ENCODE results near the gene COL9A2.
"Not testable (repeated sequence)": the region's sequence is repeated elsewhere in the genome, so short reads cannot be mapped to it uniquely, and the experiment has no call there.

COL9A2 gene

DNA sequence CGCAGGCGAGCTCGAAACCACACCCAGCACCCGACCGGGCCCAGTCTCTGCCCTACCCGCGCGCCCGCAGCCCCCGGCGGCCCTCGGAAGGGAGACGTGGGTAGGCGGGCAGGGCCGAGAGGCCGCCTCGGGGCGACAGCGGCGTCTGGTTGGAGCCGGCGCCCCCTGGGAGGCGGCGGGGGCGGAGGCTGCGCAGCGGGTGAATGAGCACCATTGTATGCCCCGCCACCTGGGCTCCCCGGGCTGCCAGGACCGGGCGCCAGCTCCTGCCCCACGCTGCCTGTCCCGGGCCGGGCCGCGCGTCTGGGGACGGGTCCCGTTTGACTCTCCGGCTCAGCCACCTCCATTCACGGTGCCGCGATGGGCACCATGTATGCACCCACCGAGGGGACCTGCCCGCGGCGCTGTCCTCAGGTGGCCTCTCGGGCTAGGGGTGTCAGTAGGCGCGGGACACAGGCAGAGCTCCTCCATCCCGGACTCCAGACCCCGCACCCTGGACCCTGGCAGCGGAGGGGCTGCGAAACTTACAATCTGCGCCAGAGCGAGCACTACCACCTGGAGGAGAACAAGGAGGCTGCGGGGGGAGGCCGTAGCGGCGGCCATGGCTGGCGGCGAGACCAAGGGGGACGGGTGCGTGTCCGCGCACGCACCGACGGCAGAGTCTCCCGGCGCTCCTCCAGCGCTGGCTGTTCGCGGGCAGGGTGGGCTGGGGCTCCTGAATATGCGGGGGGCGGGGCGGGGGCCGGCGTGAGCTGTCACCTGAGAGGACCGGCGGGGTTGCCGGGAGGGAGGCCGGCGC, at the start of gene COL9A2:
COL9A2 (minus strand) TSS at position 692 of the 799 bp plus-strand sequence; CDS start at position 603, 89 bp downstream.
- FAIRE-seq: no peak

DNA sequence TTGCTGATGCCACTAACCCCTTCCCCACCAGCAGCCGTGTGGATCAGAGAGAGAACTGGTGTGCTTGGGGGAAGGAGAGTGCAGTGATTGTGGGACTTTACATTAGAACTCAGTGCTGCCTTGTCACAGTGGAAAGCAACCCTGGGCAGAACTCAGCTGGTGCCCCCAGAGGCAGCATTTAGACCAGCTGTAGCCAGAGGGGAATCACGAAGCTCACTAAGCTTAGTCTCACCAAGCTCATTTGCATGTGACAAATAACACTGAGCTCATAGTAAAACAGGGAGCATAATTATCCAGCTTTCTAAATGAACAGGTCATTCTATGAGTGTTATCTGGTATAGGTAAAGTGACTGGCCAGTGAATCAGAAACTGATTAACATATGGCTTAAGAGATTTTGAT, 46.6 kb upstream of the COL9A2 start:
- no peak for FAIRE-seq

DNA sequence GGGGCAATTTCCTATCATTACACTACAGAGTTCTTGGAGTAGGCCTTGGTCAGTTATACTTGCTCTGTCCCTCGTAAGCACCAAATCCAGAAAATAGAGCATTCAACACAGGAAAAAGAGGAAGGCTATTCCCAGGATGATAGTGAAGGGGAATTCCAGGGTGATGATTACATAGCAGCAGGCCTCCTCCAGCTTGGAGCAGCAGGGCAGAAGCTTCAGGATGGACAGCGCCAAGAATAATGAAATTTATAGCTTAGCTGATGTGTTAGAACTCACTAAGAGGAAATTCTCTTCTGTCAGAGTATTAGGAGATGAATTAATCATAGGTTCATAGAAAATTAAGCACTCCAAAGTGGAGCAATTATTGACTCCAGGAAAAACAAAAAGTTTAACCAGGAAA, 45.6 kb upstream of the COL9A2 start:
- FAIRE-seq: no peak

DNA sequence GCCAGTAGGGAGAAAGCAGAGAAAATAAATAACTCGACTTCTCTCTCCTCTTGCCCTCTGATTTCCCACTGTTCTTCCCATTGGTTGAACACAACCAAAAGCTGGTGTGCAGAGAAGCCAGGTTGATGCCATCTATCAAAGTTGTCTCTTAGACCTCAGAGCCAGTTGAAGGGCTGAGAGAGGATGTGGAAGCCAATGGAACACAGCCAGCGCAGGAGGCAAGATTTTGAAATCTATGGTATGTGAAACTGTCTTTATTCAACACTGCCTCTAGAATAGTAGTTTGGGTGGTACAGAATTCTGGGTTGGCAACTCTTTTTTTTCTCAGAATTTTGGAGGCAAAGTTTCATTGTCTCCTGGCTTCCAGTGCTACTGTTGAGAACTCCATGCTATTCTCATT, 45.1 kb upstream of the COL9A2 start:
- no peak for FAIRE-seq

DNA sequence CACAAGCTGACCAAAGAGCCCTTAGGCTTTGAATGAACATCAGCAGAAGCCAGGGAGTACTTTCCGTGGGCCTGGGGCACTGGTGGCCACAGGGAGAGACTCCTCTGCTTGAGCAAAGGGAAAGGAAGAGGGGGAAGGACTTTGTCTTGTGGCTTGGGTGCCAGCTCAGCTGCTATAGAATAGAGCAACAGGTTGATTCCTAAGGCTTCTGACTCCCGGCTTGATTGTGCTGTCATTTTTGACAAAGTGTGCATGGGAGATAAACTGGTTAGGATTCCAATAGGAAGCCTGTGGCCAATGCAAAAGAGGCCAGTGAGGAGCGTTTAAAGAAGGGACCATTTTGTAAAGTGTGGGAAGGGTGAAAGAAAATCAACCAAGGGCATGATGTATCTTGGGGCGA, 44.6 kb upstream of the COL9A2 start:
- FAIRE-seq: no peak

DNA sequence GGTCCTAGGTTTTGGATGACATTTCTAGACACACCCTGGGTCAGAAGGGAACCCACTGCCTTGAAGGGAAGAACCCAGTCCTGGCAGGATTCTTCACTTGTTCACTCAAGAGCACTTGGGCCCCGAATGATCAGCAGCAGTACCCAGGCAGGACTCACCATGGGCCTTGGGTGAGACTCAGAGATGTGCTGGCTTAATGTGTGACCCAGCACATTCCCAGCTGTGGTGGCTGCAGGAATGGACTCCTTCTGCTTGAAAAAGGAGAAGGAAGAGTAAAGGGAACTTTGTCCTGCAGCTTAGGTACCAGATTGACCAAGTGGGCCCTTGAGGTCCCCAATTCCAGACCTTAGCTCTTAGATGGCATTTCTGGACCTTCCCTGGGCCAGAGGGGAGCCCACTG, 44.1 kb upstream of the COL9A2 start:
- FAIRE-seq: no peak

DNA sequence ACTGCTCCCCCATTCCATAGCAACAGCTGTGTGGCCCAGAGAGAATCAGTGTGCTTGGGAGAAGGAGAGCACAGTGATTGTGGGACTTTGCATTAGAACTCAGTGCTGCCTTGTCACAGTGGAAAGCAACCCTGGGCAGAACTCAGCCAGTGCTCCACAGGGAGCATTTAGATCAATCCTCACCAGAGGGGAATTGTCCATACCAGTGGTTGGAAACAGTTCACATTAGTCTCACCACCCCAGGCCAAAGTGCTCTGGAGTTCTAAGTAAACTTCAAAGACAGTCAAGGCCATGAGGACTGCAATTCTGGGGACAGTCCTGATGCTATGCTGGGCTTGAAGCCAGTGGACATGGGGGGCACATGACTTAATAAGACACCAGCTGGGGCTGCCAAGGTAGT, 43.5 kb upstream of the COL9A2 start:
- FAIRE-seq: no peak

DNA sequence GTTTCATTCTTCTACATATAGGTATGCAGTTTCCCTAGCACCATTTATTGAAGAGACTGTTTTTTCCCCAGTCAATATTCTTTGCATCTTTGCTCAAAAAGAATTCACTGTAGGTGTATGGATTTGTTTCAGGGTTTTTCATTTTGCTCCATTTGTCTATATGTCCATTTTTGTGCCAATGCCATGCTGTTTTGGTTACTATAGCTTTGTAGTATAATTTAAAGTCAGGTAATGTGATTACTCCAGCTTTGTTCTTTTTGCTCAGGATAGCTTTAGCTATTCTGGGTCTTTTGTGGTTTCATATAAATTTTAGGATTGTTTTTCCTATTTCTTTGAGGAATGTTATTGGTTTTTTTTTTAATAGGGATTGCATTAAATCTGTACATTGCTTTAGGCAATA, 40.5 kb upstream of the COL9A2 start:
- no peak for FAIRE-seq

DNA sequence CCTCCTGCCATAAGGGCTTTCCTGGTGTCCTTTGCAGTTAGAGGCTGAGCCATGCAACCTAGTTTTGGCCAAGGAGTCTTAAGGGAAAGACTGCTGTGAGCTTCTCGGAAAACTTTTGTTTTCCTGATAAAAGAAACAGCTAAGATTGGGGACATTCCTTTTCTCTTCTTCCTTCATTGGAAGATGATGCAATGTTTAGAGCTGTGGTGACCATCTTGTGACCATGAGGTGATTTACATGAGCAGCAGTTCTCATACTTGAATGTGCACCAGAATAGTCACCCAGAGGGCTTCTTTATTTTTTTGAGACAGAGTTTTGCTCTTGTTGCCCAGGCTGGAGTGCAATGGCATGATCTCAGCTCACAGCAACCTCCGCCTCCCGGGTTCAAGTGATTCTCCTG, 36.0 kb upstream of the COL9A2 start:
- FAIRE-seq: no peak

DNA sequence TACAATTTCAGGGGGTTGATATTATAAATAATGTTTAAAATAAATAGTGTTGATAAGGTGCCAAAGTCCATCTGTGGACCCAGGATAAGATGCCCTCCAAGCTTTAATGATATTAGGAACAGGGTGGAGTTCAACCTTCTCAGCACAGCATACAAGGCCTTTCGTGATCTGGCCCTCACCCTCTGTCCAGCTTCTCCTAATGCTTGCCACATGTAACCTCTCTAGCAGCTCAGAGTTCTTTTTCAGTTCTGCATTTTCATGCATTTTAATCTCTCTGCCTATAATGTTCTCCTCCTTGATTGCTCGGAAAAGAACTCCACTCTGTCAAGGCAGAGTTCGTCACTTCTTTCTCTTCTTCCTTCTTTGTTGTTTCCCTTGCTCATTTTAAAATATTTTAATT, 35.0 kb upstream of the COL9A2 start:
- FAIRE-seq: no peak

DNA sequence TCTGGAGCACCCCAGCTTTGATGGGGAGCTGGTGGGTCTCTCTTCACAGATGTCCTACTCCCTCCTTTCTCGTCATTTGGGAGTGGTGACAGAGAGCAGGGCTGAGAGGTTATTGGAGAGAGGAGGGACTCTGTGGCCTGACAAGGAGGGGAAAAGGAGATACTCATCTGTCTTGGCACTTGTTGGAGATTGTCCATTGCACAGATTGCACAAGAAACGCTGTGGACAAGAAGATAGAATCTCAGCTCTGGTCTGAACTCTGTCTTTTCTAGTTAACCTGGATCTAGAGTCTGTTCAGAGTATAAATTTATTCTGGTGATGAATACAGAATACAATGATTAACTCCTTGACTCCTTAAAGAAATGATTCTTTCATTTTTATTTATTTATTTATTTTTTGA, 34.0 kb upstream of the COL9A2 start:
- FAIRE-seq: no peak

DNA sequence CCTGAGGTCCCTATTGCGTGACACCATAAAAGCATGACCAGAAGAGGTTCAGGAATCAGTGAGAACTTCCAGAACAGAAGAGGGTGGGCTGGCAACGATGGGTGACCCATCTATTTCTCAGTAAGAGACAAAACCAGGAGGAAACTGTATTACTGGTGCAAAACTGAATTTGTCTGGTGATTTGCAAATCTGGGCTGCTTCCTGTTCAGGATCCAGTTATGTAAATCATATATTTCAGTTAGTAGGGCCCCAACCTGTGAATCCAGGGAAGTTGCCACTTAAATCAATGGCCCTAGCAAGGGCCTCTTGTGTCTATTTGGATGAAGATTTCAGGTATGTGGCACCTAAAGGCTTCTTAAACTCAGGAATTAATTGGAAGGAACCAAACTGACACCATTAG, 33.3 kb upstream of the COL9A2 start:
- no peak for FAIRE-seq

DNA sequence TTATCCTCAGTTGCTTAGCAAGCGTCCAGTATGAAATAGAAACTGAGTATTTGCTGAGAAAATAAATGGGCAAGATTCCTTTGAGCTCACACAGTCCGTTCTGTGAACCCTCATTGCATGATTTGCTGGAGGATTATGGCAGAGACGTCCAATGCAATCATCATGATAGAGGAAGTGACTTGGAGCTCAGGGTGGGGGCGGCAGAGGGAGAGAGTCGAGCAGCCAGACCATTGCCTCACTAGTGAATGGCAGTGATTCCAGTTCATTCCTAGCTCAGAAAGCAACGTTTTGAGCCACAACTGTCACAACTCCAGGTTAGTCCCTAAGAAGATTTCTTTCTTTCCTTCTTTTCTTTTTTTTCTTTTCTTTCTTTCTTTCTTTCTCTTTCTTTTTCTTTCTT, 27.5 kb upstream of the COL9A2 start:
- no peak for FAIRE-seq

DNA sequence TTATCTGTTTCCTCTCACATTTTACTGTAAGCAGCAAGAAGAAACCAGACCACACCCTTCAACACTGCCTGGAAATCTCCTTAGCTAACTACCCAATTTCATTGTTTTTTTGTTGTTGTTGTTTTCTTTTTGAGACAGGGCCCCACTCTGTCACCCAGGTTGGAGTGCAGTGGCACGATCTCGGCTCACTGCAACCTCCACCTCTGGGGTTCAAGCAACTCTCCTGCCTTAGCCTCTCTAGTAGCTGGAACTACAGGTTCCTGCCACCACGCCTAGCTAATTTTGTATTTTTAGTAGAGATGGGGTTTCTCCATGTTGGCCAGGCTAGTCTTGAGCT, 25.3 kb upstream of the COL9A2 start:
- FAIRE-seq: not testable (repeated sequence)

DNA sequence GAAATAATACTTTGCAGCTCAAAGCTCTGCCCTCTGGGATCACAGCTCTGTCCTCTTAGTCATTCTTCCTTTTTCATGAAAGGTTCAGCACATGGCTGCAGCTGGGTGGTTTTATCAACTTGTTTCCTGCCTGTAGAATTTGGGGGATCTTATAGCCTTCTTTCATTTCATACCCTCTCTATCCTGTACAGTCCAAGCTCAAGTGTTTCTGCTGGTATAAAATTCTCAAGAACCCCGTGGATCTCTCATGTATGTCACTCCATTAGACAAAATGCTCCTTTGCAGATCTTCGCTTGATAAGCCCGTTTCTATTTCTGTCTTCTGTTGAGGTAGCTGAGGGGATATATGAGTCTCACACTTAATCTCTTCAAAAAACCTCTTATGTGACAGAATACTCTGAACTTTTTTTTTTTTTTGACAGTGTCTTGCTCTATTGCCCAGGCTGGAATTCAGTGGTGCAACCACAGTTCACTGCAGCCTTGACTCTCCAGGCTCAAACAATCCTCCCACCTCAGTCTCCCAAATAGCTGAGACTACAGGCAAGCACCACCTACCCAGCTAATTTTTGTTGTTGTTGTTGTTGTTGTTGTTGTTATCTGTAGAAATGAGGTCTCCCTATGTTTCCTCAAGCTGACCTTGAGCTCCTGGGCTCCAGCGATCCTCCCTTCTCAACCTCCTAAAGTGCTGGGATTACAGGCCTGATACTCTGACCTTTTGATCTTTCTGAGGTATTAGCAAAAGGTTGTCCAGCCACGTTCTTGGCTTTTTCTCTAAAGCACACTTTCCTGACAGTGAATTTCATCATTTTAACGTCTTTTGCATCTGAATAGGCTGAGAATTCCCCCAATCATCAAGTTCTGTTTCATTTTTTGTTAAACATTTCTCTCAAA, 24.6 kb upstream of the COL9A2 start:
- FAIRE-seq: no peak

DNA sequence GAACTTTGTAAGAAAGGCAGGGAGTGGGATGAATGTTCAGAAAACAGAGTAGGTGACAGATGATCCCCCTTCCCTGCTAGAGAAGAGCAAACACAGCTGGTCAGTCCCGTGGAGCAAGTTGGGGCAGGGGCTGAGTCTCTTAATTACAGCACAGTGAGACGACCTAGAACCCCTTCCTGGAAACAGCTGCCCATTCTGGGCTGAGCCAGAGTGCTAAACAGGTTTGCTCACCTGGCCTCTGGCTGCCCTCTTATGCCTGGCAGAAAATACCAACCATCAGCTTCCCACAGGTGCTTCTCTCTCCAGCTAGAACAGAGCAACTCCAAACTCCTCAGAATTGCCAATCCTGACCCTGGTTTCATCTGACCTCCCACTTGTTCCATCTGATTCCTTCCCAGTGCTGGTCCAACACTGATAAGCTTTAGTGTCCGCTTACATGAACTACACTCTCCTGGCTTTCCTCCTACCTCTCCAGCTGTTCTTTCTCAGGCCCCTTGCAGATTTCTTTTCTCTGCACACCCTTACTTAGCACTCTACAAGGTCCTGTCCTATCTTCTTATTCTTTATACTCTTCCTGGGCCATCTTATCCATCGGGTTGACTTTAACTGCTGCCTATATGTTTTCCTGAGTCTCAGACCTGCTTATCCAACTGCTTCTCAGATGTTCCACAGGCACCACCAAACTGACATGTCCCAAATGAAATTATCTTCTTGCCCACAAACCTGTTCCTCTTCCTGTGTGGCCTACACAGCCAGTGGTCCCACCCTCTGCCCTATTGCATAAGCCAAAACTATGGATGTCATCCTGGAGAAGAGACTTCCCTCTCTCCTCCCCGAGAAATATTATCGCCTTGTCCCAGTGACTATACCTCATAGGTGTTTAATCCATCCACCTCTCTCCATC, 22.6 kb upstream of the COL9A2 start:
- FAIRE-seq: no peak

DNA sequence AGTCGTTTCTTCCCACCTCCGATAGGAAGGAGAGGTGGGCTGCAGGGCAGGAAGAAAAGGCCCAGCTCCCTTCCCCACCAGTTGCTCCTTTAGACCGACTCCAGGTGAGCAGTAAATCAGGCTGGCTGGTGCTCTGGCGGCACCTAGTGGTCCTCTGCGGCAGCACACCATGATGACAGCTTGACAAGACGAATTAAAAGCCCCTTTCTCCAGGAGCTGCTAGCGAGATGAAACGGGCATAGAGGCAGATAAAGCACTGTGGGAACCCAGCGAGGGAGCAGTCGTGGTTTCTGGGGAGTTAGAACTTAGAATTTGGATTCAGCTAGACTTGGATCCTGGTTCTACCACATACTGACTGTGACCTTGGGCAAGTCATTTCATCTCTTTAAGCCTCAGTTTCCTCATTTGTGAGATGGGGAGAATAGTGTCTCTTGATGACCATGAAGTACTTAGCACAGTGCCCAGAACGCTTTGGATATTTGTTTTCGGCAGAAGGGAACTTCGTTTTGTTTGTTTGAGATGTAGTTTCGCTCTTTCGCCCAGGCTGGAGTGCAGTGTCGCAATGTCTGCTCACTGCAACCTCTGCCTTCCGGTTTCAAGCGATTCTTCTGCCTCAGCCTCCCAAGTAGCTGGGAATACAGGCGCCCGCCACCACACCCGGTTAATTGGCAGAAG, 21.8 kb upstream of the COL9A2 start:
- FAIRE-seq: no peak

DNA sequence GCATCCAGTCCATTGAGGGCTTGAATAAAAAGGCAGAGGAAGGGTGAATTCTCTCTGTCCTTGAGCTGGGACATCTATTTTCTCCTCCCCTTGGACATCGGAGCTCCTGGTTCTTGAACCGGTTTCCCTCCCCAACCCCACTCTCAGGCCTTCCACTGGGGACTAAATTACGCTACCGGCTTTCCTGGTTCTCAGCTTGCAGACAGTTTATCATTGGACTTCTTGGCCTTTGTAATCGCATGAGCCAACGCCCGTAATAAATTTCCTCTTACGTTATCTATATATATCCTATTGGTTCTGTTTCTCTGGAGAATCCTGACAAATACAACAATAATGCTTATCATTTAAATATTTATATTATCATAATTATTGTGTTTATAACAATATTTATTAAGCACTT, 20.4 kb upstream of the COL9A2 start:
- no peak for FAIRE-seq

DNA sequence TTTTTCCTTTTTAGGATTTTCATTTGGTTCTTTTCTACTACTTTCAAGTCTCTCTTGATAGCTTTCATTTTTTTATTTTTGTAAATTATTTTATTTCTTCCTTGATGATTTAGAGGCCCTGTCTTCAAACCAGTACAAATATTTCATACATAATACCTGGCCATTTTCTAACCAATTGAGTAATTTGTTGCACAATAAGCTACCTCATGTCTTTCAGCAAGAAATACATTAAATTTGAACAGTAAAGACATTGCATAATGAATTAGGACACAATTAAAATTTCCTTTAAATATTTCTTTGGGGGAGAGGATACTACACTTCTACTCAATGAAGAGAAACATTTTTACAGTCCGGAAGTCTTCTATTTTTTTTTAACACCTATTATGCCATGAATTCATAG, 15.6 kb upstream of the COL9A2 start:
- peak; percentile 20 for FAIRE-seq

DNA sequence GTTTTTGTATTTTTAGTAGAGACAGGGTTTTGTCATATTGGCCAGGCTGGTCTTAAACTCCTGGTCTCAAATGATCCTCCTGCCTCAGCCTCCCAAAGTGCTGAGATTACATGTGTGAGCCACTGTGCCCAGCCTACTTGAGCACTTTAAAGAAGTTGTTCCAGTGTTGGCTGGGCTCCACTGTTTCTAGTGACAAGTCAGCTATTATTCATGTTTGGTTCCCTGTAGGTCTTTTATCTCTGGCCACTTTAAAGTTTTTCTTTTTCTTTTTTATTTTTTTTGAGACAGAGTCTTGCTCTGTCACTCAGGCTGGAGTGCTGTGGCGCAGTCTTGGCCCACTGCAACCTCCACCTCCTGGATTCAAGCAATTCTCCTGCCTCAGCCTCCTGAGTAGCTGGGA, 14.3 kb upstream of the COL9A2 start:
- not testable (repeated sequence) for FAIRE-seq

DNA sequence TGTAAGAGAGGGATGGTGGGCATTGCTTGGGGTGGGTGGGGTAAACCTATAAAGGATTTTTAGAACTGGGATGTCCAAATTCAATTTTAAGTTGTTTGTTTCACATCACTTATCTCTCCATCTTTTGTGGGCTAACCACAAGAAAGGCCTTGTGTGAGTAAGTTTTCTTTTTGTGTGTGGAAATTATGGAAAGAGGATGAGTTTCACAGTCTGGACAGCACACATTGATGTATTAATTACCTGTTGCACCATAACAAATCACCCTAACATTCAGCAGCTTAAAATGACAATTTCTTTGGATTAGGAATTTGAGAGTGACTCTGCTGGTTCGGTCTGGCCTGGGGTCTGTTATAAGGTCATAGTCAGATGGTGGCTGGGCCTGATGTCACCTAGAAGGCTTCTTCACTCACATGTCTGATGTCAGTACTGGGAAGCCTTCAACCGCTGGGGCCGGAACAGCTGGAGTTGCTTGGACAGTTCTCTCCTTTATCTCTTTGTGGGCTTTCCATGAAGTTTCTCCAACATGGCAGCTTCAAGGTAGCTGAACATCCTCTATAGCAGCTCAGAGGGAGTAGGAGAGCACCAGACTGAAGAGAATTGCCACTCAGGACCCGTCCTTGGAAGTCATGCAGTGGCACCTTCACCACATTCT, 2.0 kb upstream of the COL9A2 start:
- no peak for FAIRE-seq

DNA sequence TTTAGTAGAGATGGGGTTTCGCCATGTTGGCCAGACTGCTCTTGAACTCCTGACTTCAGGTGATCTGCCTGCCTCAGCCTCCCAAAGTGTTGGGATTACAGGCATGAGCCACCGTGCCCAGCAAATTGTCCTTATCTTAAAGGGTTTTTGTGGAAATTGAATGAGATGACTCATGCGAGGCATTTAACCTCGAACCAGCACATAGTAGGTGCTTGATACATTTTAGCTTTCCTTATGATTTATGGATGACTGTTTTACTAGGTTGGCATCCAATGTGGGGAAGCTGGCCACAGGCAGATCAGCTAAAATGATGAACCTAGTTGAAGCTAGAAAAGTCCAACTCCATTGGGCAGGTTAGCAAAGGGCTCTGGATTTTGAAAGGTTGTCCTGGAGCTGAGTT, 1.4 kb upstream of the COL9A2 start:
- FAIRE-seq: no peak
